CD4-positive, alpha-beta T cell treated with Interleukin-6 at 100 ng/mL for 8 hours (primary cell): ENCODE measurements around the gene EPS8L2.

Source experiments
- DNase-seq: peaks from one replicate; pipeline ENCODE4 v3.0.0-alpha.2; 2020; ENCODE audit warnings: mixed read lengths, low spot score

The EPS8L2 gene

DNA sequence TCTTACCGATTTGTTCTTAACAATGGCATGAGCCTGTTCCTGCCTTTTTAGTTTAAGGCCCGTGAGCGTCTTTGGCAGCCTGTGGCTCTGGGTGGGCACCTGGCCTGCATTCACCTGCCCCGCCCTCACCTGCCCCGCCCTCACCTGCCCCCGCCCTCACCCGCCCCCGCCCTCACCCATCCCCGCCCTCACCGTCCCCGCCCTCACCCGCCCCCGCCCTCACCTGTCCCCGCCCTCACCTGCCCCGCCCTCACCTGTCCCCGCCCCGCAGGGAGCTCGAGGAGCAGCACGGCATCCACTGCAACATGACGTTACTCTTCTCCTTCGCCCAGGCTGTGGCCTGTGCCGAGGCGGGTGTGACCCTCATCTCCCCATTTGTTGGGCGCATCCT is 57.0 kb downstream of the EPS8L2 start:
- no peak for DNase-seq

DNA sequence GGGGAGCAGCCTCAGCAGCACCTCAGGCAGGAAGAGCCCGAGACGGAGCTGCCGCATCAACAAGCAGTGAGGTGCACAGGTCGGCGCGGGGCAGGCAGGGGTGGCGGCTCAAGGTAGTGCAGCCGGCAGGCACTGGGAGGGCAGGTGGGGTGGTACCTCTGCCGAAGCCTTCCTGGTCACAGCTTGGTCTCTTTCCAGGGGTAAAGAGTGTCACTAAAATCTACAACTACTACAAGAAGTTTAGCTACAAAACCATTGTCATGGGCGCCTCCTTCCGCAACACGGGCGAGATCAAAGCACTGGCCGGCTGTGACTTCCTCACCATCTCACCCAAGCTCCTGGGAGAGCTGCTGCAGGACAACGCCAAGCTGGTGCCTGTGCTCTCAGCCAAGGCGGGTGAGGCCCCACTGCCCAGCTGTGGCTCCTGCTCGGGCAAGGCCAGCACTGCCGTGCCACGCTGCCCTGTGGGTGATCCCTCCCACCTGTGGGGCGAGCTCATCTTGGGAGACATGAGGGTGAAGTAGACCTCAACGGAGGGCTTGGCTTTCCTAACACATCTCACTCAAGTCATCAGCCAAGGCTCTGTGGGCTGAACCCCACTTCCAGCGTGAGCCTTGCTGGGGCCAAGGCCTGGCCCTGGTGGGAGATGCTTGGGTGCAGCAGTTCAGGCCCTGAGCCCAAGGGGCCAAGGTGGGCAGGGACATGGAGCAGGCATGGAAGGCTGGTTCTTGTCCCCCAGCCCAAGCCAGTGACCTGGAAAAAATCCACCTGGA is 57.7 kb downstream of the EPS8L2 start:
- DNase-seq, result no peak

DNA sequence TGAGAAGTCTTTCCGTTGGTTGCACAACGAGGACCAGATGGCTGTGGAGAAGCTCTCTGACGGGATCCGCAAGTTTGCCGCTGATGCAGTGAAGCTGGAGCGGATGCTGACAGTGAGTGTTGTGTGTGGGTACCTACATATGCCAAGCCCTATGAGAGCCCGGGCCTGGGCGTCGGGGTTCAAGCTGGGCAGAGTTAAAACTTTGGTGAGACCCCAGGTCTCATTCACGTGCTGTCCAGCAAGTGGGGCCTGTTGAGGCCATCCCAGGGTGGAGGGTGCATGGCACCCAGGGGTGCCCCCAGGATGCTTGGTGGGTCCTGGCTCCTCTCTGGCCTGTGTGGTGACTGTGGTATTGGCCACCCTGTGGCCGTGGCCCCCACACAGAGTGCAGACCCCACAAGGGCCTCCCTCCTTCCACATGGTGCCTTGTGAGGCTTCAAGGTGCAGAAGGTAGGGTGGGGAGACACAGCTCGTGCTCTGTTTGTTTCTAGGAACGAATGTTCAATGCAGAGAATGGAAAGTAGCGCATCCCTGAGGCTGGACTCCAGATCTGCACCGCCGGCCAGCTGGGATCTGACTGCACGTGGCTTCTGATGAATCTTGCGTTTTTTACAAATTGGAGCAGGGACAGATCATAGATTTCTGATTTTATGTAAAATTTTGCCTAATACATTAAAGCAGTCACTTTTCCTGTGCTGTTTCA is 58.4 kb downstream of the EPS8L2 start:
- DNase-seq, result no peak

DNA sequence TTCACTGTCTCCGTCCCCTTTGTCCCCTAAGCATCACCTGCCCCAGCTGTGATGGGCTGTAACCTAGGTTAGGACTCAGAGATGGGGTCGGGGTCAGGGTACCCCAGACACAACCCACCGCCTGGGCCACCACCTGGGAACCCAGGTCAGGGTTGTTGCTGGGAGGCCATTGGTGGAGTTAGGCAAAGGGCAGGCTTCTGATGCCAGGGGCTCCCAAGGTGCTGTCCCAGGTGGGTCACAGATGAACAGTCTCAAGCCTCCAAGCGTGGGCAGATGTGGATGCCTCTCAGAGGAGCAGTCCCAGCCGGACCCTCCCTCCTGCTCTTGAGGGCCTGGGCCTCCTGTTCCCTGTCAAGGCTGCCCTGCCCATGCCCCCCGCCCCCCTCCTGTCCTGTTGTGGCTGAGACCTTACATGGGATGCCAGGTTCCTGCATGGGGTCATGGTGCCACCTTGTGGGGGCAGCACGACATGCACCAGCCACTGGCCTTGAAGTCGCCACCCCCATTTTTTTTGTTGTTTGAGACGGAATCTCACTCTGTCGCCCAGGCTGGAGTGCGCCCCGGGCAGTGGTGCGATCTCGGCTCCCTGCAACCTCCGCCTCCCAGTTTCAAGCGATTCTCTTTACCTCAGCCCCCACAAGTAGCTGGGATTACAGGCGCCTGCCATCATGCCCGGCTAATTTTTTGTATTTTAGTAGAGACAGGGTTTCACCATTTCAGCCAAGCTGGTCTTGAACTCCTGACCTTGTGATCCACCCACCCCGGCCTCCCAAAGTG is 59.2 kb downstream of the EPS8L2 start:
- peak; percentile 59 for DNase-seq

DNA sequence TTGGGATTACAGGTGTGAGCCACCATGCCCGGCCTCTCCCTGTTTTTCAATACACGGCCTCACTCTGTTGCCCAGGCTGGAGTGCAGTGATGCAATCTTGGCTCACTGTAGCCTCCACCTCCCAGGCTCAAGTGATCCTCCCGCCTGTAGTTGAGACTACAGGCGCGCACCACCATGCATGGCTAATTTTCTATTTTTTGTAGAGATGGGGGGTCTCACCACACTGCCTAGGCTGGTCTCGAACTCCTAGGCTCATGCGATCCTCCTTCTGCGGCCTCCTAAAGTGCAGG is 59.7 kb downstream of the EPS8L2 start:
- DNase-seq, result no peak

DNA sequence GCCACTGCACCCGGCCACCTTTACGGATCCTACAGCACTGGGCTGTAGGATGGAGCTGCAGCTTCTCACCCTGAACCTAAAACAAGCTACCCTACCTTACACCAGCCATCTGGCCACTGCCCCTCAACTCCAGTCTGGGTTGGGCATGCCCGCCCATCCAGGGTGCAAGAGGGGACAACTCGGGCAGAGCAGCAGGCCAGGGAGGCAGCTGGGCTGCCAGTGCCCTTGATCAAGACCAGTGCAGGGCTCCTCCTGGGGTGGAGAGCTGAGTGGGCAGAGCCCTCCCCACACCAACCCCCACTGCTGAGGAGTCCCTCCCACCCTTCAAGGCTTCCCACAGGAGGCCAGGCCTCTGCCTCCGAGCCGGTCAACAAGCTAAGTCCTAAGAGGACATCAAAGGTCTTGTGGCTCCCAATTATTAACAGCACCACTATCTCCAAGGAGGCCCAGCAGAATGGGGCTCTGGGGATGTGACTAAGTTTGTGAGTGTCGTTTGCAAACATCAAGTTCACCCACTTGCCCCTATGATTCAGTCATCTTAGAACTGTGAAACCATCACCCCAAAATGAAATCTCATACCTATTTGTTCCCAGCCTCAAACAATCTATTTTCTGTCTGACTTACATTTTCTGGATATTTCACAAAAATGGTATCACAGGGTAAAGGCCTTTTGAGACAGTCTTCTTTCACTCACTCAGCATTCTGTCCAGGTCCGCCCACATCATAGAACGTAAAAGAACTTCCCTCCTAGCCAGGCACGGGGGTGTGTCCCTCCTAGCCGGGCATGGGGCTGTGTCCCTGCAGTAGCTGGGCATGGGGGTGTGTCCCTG is 60.3 kb downstream of the EPS8L2 start:
- DNase-seq, result no peak

DNA sequence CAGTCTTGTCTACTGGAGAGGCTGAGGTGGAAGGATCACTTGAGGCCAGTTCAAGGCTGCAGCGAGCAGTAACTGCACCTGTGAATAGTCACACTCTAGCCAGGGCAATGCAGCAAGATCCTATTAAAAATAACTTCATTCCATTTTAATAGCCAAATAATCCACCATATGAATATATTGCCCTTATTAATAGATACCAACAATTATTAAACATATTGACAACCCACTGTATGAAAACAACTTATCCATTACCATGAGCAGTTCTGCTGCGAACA is 60.8 kb downstream of the EPS8L2 start:
- DNase-seq, result no peak

DNA sequence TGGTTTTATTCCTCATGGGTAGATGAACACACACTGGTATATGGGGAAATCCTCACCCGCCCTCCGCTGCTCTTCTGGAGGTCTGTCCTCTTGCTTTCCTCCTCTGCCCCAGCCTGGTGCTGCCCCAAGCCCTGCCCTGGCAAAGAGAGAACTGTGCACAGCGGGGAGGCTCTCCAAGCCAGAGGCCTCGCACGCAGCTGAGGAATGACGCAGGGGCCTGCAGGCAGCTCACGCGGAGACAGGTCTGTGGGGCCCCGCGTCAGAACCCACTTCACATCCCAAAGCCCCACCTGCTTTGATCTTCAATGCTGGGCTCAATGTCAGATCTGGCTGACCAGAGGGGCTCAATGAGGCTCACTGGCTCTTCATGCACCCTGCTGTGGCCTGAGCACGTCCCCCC is 61.2 kb downstream of the EPS8L2 start:
- no peak for DNase-seq

DNA sequence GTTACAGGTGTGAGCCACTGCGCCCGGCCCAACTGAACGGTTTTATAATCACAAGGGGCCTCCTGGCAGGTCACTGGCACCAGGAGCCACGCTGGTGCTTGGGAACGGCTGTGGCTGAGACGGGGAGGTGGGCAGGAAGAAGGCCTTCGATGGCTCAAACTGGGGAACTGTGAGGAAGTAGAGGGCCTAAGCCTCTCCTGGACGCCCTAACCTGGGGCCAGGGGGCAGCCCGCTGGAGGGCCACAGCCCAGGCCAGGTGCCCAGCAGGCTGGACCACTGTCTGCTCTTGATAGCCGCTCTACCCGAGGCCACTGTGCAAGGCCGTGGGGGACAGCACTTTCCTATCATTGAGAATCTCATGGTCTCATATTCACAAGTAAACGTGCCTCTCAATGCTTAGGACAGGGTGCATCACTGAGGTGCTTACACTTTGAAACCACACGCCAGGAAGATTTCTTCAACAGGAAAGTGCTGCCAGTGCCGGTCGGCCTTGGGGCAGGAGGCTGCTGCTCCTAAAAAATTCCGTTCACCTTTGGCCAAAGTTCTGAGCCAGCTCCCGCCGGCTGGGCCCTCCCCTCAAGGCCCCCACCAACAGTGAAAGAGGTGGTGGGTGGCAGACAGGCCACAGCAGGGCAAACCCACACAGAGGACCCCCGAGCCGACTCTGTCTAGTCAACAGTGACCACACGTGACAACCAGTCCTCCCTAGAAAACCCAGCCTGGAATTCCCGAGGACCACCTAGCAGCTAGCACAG is 64.0 kb downstream of the EPS8L2 start:
- no peak for DNase-seq

DNA sequence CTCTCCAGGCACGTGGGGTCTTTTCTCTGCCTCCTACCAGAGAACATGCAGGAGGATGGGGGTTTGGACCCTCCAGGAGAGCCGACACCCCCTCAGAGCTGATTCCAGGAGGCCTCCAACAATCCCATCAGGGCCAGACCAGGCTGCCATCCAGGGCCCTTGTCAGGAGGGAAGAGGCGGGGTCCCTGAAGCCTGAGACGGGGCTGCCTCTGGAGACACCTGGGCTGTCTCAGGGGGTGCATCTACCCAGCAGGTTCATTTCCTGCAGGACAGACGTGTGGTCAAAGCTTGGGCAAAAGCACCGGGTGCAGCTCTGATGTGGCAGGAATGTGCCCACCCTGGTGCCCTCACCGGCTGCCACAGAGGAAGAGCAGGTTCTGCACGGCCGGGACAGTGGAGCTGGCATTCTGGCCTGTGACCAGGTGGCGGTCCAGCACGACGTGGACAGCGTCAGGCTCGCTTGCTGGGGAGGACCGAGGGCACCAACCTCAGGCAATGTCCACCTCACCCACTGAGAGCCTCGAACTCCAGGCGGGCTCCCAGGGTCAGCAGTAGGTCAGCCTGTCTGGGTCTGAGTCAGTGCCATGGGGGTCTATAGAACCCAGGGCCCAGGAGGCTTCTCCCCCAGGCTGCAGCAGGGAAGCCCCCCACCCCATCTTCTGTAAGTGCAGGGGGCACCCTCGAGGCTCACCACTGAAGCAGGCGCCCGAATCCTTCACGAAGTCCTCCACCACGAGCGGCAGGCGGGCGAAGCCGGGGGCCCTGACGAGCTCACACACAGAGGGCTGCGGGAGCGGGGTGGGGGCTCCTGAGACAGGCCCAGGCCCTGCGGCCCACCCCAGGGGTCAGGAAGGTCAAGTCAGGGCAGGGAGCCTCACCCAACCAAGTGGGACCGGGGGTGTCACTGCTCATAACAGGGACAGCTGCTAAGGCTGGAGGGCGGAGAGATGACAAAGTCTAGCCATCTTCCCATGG is 64.9 kb downstream of the EPS8L2 start:
- DNase-seq, result no peak

DNA sequence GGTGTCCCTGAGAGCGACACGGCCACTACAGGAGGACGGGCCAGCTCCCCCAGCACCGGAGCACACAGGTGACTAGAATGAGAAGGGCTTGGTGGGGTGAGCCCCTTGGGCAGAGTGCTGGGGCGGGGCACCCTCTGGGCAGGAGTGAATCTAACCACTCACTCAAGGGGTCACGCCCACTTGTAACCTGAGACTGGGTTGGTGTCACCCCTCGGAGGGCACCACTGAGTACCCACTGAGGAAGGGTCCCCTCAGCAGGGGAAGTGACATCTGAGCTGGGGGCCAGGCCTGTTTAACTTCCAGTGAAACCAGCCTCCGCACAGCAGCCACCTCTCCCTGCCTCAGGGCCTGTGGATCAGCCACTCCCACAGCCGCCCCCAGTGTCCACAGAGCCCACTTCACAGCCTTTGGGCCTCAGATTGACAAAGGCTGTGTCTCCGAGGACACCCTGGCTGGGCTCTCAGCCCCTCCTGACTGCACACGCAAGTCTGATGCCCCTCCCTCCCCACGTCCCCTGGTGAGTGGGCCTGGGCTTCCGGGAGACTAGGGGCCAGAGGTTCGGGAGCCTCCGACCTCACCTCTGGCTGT is 65.7 kb downstream of the EPS8L2 start:
- no peak for DNase-seq

DNA sequence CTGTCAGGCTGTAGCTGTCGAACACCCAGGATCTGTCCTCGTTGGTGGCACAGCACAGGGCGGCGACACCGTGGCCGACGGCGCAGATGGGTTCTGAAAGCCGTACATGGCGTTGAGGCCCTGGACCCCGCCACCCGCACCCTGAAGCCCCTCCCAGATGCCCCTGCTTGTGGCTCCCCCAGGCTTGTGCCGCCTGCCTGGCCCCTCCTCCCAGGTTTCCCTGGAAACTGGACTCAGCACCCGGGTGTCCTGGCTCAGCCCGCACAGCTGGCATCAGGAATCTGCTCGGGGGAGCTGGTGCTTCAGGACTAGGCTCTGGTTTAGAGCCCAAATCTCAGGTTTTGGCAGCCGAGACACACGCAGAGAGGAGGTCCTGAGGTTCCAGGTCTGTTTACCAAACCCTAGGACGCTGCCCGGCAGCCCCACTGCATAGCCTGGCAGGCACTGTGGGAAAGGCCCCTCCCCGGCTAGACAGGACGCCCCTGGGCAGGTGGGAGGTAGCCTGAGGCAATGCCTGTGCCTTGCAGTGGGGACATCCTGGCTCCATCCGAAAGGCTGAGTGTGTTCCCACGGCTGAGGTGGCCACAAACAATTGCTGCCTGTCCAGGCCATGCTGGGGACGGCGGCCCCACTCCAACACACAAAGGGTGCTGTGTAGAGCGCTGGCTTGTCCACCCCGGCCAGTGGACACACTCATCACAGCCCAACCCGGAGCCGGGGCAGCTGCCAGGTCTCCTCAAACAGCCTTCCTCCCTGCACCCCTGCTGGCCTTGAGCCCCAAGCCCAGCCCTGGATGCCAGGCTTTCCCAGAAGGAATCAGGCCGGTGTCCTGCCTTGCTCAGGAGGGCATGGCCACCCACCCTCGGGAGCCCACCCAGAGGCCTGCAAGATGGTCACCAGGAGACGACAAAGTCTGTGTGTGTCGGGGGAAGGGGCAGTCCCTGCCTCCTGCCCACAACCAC is 66.7 kb downstream of the EPS8L2 start:
- DNase-seq, result no peak

DNA sequence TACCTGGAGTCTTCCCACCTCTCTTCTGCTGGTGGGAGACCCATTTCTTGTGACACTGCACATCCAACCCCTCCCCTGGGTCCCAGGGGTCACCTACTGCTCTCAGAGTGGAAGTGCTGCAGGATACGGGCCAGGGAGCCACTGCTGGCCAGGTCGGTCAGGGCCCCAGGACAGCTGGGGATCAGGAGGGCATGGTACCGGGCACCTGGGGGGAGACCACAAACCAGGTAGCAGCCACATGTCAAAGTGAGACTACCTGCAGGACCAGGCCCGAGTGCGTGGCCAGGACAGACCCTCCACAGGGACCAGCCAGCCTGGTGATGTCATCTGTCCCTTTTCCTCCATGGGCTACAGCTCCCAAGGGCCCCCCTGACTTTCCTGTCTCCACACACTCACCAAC is 67.4 kb downstream of the EPS8L2 start:
- DNase-seq, result no peak

DNA sequence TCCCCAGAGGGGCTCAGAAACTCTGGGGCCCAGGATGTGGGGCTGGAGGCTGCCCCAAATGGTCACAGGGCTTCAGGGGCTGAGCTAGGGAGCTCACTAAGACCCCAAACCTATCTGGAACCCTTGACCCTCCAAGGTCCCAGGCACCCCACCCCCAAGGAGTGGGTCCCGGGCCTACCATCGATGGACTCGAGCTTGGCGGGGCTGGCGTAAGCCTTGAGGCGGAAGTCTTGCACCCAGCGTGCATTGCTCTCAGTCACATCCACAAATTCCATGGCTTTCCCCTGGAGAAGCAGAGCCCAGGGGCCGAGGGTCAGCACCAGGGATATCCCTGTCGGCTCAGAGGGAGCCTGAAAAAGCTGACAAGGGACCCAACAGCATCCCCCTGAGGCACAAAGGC is 67.8 kb downstream of the EPS8L2 start:
- no peak for DNase-seq

DNA sequence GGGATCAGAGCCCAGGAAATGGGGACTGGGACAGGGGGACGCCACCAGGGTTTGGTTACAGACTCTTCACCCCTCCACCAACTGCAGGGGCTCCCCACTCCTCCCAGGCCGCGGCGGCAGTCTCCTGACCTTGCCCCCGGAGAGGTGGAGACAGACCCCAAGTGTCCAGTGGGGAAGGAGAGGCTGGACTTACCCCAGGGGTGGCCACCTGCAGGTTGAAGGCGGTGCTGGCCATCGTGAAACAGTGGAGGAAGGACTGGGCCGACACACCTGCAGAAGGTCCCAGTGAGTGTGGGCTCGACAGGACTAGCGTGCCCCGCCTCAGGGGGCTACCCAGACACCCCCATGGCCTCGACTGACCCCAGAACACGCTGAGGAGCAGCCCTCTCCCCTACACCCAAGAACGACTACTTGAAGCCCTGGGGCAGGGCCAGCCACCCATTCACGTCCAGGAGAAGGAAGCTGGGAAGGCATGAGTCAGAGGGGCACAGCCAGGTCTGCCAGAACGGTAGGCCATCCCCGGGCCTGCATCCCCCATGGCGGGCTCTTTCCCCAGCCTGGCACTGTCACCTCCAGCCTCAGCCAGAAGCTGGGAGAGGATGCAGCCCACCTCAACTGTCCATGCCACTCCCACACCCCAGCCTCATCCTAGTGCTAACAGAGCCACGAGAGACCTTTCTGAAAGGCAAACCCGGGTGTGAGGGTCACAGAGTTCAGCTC is 69.0 kb downstream of the EPS8L2 start:
- no peak for DNase-seq

DNA sequence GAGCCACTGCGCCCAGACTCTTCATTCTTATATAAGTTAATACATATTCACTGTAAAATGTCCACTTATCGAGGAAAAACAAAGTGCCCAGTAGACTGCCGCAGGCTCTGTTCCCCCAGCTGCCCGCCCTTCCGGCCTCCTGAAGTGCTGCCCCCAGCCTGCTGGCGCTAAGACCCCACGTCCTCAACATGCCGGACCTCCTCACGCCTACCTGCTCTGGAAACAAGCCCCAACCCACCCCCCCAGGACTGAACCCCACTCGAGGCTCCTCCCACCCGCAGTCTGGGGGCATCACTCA is 70.2 kb downstream of the EPS8L2 start:
- no peak for DNase-seq

DNA sequence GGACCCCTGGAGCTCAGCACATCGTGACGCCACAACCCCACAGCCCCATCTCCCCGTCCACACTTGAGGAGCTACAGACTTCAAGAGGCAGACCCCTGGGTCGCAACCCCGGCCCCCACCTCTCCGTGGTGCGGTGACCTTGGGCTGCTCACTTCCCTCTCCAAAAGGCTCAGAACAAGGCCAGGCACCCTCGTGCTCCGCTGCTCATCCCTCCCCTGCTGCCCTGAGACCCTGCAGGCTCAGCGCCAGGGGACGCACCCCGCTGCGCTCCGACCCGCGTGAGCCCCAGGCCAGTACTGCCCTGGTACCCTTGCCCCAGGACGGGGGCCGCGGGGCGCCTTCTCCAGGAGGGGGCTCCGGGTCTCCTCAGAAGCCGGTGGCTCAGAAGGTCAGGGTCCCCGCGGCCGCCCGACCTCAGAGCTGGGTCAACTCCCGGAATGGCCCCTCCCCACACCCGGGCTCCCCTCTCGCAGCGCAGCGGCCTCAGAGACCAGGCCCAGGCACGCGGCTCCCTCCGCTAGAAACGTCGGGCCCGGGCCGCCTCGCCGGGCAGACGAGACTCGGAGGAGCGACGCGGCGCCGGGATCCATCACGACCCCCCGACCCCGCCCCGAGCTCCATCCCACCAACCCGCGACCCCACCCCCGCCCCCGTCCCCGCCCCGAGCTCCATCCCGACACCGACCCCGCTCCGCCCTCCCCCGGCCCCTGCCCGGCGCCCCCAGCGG is 70.7 kb downstream of the EPS8L2 start:
- DNase-seq, result no peak
